ENCODE data around the gene ADNP. TPM values are rescaled to one million over a fixed set of nuclear protein-coding genes. Genes with fewer than 3 reads are reported as not detected.

The ADNP gene
- total RNA-seq, 1 donor from 2014 or later = 22.5 TPM

DNA sequence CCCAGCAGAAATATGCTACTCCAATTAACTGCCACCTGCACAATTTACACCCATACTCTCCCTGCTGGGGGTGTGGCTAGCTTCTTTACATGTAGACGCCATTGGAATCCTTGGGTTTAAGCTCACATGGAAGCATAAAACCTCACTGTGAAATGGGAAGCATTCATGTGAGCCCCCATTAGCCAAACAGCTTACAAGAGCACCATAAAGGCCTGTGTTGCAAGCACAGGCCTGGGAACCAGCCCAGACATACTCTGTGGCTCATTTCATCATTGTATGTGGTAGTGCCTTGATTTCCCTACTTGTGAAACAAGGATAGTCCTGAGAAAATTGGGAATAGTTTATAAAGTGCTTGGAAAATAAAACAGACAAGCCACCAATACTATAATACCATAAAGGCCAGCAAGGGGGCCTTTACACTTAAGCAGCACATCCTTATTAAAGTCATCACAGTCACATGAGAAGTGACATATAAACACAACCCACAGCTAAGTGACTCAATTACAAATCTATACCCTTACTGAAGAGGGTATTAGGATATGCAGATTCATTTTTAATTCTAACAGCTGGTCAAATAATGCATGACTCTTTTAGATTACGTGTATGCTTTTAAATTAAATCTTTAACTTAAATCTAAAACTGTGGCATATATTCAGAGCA, 6.8 kb downstream of the ADNP start:
- Histone ChIP-seq H3K4me3 (no peak overlapping the region), H3K27me3 (no peaks in the 10 kb centered on the region), H3K36me3 (peaks cover 0 to 4% of the 10 kb centered on the region in 2 donors), H3K4me1 (peaks cover 0 to 37% of the 10 kb centered on the region in 2 donors), H3K9me3 (no peaks in the 10 kb centered on the region), H3K27ac (no peak overlapping the region)
- DNase-seq (ENCODE audit: low spot score in 2 of 2) = no peak
- intact Hi-C loops (cut with DNase I) = no loop called here
- TF ChIP-seq, protein P1, sequence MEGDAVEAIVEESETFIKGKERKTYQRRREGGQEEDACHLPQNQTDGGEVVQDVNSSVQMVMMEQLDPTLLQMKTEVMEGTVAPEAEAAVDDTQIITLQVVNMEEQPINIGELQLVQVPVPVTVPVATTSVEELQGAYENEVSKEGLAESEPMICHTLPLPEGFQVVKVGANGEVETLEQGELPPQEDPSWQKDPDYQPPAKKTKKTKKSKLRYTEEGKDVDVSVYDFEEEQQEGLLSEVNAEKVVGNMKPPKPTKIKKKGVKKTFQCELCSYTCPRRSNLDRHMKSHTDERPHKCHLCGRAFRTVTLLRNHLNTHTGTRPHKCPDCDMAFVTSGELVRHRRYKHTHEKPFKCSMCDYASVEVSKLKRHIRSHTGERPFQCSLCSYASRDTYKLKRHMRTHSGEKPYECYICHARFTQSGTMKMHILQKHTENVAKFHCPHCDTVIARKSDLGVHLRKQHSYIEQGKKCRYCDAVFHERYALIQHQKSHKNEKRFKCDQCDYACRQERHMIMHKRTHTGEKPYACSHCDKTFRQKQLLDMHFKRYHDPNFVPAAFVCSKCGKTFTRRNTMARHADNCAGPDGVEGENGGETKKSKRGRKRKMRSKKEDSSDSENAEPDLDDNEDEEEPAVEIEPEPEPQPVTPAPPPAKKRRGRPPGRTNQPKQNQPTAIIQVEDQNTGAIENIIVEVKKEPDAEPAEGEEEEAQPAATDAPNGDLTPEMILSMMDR (IDR thresholded peaks at IDR 0.05) = no peak

DNA sequence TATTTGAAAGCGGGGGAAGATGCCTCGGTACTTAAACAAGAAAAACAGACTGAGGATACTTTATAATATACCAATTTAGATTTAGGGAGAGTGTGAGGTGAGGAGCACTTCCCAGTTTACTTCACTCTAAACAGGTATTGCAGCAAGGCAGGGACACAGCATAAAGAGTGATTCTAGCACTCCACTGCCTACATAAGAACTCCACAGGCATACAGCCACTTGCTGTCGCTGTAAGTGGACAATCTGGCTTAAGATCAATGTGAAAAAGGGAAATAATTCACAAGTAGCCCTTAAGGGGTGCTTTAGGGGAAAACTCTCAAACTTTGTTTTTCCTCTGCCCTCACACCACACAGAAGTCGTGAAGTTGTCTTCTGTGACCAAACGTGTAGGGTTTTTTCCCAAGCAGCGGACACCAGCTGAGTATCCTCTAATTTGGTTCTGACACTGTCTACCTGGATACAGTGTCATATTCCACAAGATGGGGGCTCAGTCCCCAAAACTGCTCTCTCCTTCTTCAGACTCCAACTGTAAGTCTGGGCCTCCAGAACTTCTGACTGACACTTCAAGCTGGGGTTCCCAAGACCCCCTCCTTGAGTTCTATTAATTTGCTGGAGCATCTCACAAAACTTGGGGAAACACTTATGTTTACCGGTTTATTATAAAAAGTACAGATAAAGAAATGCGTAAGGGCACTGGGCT, 9.3 kb downstream of the ADNP start:
- DNase-seq (ENCODE audit: low spot score in 2 of 2) = no peak
- Histone ChIP-seq H3K27ac (peak overlapping the region in 1 of 2 donors; percentile 28), H3K27me3 (no peaks in the 10 kb centered on the region), H3K4me3 (no peak overlapping the region), H3K4me1 (peaks cover 0 to 55% of the 10 kb centered on the region in 2 donors), H3K36me3 (peaks cover 0 to 4% of the 10 kb centered on the region in 2 donors), H3K9me3 (no peaks in the 10 kb centered on the region)
- TF ChIP-seq, protein P1 (IDR thresholded peaks at IDR 0.05) = no peak
- intact Hi-C loops (cut with DNase I) = no loop called here

DNA sequence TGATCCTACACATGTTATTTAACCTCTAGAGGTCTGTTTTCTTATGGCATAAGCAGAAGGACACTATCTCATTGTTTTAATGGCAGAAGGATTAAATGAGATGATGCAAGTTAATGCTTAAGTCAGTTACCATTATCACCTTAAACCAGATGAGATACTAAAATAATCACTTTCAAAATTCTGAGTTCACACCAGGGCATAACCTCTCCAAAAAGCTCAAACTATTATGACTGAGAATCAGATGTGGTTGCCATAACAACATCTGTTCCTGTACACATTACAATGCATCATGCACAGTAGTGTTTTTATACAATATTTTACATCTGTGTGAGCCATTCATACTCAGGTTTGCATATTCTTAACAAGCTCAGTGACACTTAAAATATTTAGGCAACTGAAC, 10.2 kb downstream of the ADNP start:
- Histone ChIP-seq H3K4me3 (no peak overlapping the region), H3K4me1 (peaks cover 0 to 60% of the 10 kb centered on the region in 2 donors), H3K27ac (no peak overlapping the region), H3K9me3 (no peaks in the 10 kb centered on the region), H3K36me3 (peaks cover 0 to 4% of the 10 kb centered on the region in 2 donors), H3K27me3 (no peaks in the 10 kb centered on the region)
- TF ChIP-seq, protein P1 (IDR thresholded peaks at IDR 0.05) = no peak
- intact Hi-C loops (cut with DNase I) = no loop called here
- no peak for DNase-seq (ENCODE audit: low spot score in 2 of 2)

DNA sequence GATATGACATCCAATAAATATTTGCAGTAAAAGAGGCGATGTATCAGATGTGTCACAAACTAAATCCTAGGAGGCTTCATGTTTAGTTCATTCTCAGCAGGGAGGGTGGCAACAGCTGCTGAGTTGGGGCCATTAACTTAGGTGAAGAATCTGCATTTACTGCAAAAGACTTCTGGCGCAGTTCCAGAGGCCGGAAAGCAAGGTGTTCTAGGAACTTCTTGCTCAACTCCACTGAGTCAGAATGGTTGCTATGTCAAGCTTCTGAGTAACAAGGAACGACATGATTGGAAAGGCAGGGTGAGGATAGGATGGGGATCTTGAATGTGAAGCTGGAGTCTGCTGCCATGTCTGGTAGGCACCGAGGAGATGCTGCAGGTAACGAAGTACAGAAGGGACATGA, 11.7 kb downstream of the ADNP start:
- peaks cover 0 to 4% of the 10 kb centered on the region in 2 donors for H3K36me3 ChIP-seq
- intact Hi-C loops (cut with DNase I) = no loop called here
- H3K4me3 ChIP-seq = no peak overlapping the region
- TF ChIP-seq, protein P1 (IDR thresholded peaks at IDR 0.05) = no peak
- no peaks in the 10 kb centered on the region for H3K9me3 ChIP-seq
- H3K4me1 ChIP-seq = peaks cover 0 to 62% of the 10 kb centered on the region in 2 donors
- H3K27me3 ChIP-seq = no peaks in the 10 kb centered on the region
- DNase-seq (ENCODE audit: low spot score in 2 of 2) = peak in 1 of 2 donors; percentile 82
- H3K27ac ChIP-seq = peak overlapping the region in 1 of 2 donors; percentile 12

DNA sequence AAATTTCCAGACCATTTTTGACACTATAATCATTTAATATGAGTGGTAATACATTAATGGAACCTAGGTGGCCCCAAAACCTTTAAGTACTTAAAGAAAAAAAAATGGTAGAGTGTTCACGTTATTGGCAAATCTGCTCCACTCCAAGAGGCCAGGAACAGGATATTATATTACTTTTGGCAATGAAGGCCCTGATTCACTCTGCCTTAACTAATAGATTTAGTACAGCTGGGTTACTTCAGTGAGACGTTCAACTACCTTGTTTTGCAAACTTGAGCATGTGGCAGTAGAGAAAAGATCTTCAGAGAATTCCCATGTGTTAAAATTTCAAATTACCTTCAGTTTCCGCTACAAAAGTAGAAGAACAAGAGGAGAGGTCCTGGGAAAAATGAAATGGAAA, 12.8 kb downstream of the ADNP start:
- Histone ChIP-seq H3K4me1 (peaks cover 0 to 69% of the 10 kb centered on the region in 2 donors), H3K4me3 (no peak overlapping the region), H3K27me3 (no peaks in the 10 kb centered on the region), H3K9me3 (no peaks in the 10 kb centered on the region), H3K27ac (peak overlapping the region; percentile 14 to 15), H3K36me3 (peaks cover 0 to 4% of the 10 kb centered on the region in 2 donors)
- TF ChIP-seq, protein P1 (IDR thresholded peaks at IDR 0.05) = no peak
- intact Hi-C loops (cut with DNase I) = no loop called here
- DNase-seq (ENCODE audit: low spot score in 2 of 2) = no peak
